Measurements from ENCODE around the gene NRCAM.

GRCh38 chr7:108166687-108167086, 289.5 kb downstream of the NRCAM start:
- TF ChIP-seq POLR2A (IDR thresholded peaks at IDR 0.05; ENCODE audit: low read depth, low read length) (no peak), TAF1 (IDR thresholded peaks at IDR 0.05; ENCODE audit: low read depth, low read length) (no peak), POU2F2 (IDR thresholded peaks at IDR 0.05; ENCODE audit: low read depth, low read length) (no peak)

All from GM12891 (cell line).